HG03565 (cell line): ENCODE measurements around the gene RGP1.
A peak's percentile ranks its signal among the peaks of the same experiment; 100 is the strongest.

Source experiments
- ATAC-seq: cut with Tn5 transposase; IDR thresholded peaks from one replicate; pipeline ENCODE4 v1.9.1; 2021; ENCODE audit warnings: mild to moderate bottlenecking, moderate library complexity; ENCODE audit not compliant: unreplicated experiment

RGP1 gene

DNA sequence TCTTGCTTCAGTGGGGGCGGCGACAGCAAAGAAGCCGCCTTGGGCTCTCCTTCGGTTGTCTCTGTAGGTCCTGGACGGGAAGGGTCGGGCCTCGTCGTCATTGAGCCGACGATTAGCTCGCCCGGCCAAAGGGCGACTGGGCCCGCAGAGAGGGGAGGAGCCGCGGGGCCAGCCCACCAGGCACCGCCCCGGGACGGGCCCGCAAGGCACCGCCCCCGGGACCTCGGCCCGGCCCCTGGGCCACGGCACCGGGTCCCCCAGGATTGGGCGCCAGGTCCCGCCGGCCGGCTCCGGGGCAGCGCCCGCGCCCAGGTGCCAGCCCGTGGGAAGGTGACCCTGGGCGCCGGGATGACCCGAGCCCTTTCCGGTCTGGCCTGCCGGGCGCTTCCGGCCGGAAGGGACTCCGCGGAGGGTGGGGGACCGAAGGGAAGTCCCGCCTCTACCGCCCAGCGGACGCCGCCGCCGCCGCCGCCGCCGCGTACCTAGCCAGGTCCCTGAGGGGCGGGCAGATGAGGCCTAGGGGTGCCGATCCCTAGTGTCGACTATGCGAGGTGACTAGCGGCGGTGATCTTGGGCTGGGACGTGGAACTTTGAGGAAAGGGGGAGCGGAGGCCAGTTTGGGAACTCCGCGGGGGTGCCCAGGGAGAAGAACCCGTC is at the start of gene RGP1, which contains the start of gene GBA2:
TSS of gene RGP1 (plus strand) at position 430 of the 657 bp plus-strand sequence. CDS start 469 bp downstream, outside the sequence.
TSS of gene GBA2 (minus strand) at position 371 of the 657 bp plus-strand sequence. CDS start 524 bp downstream, outside the sequence.
- ATAC-seq, result peak; percentile 58

GRCh38 chr9:35700031-35700430 is 49.1 kb upstream of the RGP1 start:
- ATAC-seq, result no peak

DNA sequence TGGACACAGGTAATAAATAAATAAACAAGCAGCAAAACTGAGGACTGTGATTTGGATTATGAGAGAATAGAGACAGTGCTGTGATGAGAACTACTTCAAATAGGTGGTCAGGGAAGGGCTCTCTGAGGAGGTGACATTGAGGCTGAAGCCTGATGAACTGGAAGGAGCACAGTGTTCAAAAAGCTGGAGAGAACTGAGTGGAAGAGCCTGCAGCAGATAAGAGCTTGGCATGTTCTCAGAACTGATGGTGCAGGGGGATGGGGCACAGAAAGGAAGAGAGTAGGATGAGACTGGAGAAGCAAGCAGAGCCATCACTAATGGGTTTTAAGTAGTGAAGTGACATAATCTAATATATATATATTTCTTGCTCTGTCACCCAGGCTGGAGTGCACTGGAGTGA is 48.1 kb upstream of the RGP1 start:
- ATAC-seq, result no peak

DNA sequence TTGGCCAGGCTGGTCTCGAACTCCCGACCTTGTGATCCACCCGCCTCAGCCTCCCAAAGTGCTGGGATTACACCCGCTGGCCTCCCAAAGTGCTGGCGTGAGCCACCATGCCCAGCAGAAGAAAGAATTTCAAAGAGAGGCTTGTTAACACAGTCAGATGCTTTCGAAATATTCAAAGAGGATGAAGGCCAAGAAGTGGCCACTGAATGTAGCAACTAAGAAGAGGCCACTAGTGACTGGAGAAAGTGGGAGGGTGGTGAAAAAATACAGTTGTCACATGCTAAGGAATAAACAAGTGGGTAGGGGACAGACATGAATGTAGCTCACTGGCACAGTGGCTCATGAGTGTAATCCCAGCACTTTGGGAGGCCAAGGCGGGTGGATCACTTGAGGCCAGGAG is 46.4 kb upstream of the RGP1 start:
- no peak for ATAC-seq

GRCh38 chr9:35703906-35704672 is 45.0 kb upstream of the RGP1 start:
- no peak for ATAC-seq

DNA sequence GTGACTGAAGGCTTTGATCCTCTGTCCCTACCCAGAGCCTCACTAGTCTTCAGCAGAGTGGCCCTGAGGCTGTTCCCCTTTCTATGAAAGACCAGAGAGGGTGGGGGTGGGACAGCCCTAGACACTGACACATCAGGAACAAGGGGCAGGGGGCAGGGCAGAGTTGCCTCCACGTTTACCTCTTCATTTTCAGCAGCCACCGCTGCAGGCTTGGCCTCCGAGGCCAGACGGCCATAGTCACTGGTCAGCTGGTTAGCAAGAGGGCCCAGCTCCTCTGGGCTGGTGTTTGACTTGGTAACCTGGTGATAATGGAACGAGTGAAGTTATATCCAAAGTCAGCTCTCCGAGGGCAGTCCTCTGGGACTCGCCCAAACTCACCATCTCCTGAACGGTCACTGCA is 43.7 kb upstream of the RGP1 start:
- no peak for ATAC-seq

DNA sequence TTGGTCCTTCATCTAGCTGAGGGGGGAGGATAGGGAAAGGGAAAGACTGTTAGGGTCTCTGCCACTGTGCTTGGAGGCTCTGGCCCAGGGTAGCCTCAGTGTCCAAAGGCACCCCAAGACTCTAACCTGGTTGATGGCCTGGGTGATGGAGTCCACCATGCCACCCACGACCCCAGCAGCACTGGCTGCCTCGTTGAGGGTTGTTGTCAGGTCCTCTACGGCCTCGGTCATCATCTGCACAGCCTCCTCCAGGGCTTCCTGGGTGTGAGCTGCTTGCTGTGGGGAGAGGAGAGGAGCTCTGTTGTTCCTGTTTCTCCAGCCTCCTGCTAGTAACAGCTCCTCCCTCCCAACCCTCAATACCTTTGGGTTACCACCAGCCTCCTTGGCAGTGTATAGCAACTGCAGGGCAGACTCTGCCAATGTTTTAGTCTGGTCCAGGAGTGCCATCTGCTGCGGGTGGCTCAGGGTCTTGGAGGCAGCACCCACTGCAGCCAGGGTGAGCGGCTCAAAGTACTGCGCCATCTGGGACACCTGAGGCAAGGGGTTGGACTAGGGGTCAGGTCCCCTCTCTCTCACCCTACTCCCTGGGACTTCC is 43.2 kb upstream of the RGP1 start:
- ATAC-seq, result no peak

GRCh38 chr9:35706951-35707350 is 42.1 kb upstream of the RGP1 start:
- ATAC-seq, result no peak

DNA sequence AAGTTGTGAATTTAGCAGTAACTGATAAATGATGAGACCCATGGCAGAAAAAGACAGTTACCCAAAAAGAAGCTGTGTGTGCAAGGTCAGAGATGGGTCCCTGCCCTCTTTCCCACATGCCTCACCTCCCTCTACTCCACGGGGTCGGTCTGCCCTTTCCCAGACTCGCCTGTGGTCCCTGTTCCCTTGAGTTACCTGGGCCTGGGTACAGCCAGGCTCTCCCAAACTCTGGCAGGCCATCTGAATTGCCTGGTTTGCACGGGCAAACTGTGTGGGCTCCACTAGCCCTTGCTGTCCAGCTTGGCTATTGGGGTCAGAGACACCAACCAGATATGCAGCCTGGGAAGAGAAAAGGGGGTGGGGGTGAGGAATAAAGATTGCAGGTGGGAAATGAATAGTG is 40.9 kb upstream of the RGP1 start:
- no peak for ATAC-seq

- ATAC-seq, result no peak
Measured at GRCh38 chr9:35710818-35711500, 38.1 kb upstream of the RGP1 start.

GRCh38 chr9:35711501-35712428 is 37.3 kb upstream of the RGP1 start:
- ATAC-seq, result no peak

DNA sequence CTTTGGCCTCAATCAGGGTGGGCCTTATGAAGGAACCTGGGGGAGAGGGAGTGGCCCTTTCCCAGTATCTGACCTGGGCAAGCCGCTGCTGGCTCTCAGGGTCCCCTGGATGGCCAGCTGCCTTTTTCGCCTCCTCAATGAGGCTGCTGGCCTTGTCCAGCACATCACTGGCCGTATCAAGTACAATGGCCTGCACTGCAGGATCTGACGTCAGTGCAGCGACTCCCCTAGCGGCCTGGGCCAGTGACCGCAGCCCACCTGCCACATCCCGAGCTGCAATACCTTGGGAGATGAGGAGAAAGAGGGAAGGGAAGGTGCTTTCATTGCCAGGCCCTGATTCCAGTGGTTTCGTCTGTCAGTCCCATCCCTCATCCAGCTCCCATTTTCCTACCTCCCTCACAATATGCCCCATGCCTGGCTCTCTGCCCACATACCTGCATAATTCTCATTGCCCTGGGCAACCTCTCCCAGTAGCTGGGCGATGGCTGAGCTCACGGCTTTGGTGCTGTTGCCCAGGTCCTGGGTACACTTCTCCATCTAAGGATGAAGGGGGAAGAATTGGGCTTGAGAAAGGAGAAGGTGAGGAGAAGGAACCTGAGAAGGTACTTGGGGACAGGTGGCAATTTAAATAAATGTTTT is 36.2 kb upstream of the RGP1 start:
- ATAC-seq, result no peak

DNA sequence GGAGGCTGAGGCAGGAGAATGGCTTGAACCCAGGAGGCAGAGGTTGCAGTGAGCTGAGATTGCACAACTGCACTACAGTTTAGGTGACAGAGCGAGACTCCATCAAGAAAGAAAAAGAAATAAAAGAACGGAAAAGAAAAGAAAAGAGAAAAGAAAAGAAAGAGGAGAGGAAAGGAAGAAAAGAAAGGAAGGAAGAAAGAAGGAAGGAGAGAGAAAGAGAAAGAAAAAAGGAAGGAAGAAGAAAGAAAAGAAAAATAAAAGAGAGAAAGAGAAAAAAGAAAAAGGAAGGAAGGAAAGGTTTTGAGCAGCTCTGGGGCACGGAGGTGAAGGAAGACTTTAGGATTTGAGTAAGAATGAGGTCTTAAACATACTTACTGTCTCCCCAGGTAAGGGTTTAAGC is 35.5 kb upstream of the RGP1 start:
- ATAC-seq, result no peak

- ATAC-seq, result no peak
Measured at GRCh38 chr9:35714123-35714522, 35.0 kb upstream of the RGP1 start.

GRCh38 chr9:35714579-35715252 is 34.4 kb upstream of the RGP1 start:
- no peak for ATAC-seq

GRCh38 chr9:35716230-35716629 is 32.9 kb upstream of the RGP1 start:
- no peak for ATAC-seq

DNA sequence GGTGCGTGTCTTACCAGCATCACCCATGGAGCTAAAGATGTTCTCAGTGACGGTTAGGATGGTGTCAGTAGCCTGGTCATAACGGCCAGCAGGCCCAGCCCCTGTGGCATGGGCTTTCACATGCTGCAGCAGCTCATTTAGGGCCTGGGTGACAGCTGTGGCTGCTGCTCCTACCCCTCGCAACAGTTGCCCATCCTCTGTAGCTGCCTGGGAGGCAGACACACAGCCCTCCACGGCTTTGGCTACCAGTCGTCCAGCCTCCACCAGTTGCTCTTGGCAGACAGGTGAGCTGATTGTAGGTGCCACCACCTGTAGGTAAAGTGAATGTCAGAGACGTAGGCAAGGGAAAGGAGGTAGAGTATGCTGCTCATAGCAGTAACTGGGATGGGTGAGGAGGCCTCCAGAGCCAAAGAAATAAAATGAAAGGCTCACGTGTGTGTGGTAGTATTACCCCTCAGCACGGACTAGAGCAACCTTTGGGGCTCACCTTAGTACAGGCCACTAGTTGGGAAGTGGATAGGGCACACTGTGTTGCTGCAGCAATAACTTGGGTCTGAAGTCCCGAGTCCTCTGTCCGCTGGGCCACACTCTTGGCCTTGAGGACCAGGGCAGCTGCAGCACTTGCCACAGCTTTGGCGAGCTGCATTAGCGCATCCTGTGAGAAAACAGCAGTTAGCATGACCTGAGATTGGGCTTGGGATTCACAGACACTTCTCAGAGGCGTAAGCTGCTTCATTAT is 31.8 kb upstream of the RGP1 start:
- ATAC-seq, result no peak

GRCh38 chr9:35718721-35719511 is 30.2 kb upstream of the RGP1 start:
- ATAC-seq, result no peak
